SK-N-SH treated with all-trans-retinoic acid at 6 μM for 48 hours (cell line): ENCODE data around the gene LTBP4.

Experiments used
- ATAC-seq: fragments of 200-7000 bp; cut with Tn5 transposase; 3 replicates; pipeline ENCODE4 v1.9.1; 2020; ENCODE audit warnings: mild to moderate bottlenecking, moderate library complexity
- ARNTL ChIP-seq: fragments of 450-650 bp; formaldehyde crosslinking; IDR thresholded peaks from 2 replicates; pipeline ENCODE4 v1.5.0; 2020; ENCODE audit warnings: low read depth, mild to moderate bottlenecking, moderate library complexity, borderline replicate concordance
- CSDC2 ChIP-seq: fragments of 250-450 bp; sonication (Bioruptor Pico); IDR thresholded peaks from 2 replicates; pipeline ENCODE4 v1.5.0; 2020; ENCODE audit warnings: mild to moderate bottlenecking, moderate library complexity
- ESRRG ChIP-seq: fragments of 250-450 bp; sonication (Bioruptor Pico); IDR thresholded peaks from 2 replicates; pipeline ENCODE4 v1.6.1; 2021; ENCODE audit warnings: mild to moderate bottlenecking
- GLIS3 ChIP-seq: fragments of 250-450 bp; sonication (Bioruptor Pico); IDR thresholded peaks from 2 replicates; pipeline ENCODE4 v1.5.0; 2020; ENCODE audit warnings: mild to moderate bottlenecking, moderate library complexity
- ISL1 ChIP-seq: fragments of 250-450 bp; sonication (Bioruptor Pico); IDR thresholded peaks from 2 replicates; pipeline ENCODE4 v2.1.2; 2022; ENCODE audit warnings: mild to moderate bottlenecking, moderate library complexity
- OSR1 ChIP-seq: fragments of 250-450 bp; sonication (Bioruptor Pico); IDR thresholded peaks from 2 replicates; pipeline ENCODE4 v1.8.0; 2022; ENCODE audit warnings: moderate library complexity, mild to moderate bottlenecking, inconsistent platforms
- PPARA ChIP-seq: fragments of 250-450 bp; sonication (Bioruptor Pico); IDR thresholded peaks from 2 replicates; pipeline ENCODE4 v1.5.0; 2020; ENCODE audit warnings: mild to moderate bottlenecking, borderline replicate concordance
- RARB ChIP-seq: fragments of 250-450 bp; sonication (Bioruptor Pico); IDR thresholded peaks from 2 replicates; pipeline ENCODE4 v1.8.0; 2021; ENCODE audit warnings: mild to moderate bottlenecking, moderate library complexity
- TCF4 ChIP-seq: fragments of 250-450 bp; sonication (Bioruptor Pico); IDR thresholded peaks from 2 replicates; pipeline ENCODE4 v1.8.0; 2021; ENCODE audit warnings: mild to moderate bottlenecking, moderate library complexity, borderline replicate concordance
- TOX ChIP-seq: fragments of 250-450 bp; sonication (Bioruptor Pico); IDR thresholded peaks from 2 replicates; pipeline ENCODE4 v1.8.0; 2021; ENCODE audit warnings: mild to moderate bottlenecking, moderate library complexity, borderline replicate concordance
- ZFP30 ChIP-seq: fragments of 450-650 bp; formaldehyde crosslinking; IDR thresholded peaks from 2 replicates; pipeline ENCODE4 v1.5.0; 2022; ENCODE audit warnings: mild to moderate bottlenecking, moderate library complexity
- ZNF565 ChIP-seq: fragments of 450-650 bp; formaldehyde crosslinking; conservative IDR thresholded peaks from 2 replicates; pipeline ENCODE4 v1.5.0; 2020; ENCODE audit warnings: low read depth, mild to moderate bottlenecking, moderate library complexity
- ZNF8 ChIP-seq: fragments of 450-650 bp; formaldehyde crosslinking; IDR thresholded peaks from 2 replicates; pipeline ENCODE4 v1.5.0; 2020; ENCODE audit warnings: mild to moderate bottlenecking, moderate library complexity
- TF ChIP-seq, protein P1 (sequence below): fragments of 250-450 bp; sonication (Bioruptor Pico); IDR thresholded peaks from 2 replicates; pipeline ENCODE4 v1.5.0; 2020; ENCODE audit warnings: mild to moderate bottlenecking, moderate library complexity
- TF ChIP-seq, protein P2 (sequence below): fragments of 250-450 bp; sonication (Bioruptor Pico); IDR thresholded peaks from 2 replicates; pipeline ENCODE4 v1.5.1; 2021; ENCODE audit warnings: mild to moderate bottlenecking, moderate library complexity
- TF ChIP-seq, protein P3 (sequence below): fragments of 250-450 bp; sonication (Bioruptor Pico); IDR thresholded peaks from 2 replicates; pipeline ENCODE4 v1.8.0; 2021; ENCODE audit warnings: low read depth, mild to moderate bottlenecking, moderate library complexity, borderline replicate concordance
- TF ChIP-seq, protein P4 (sequence below): fragments of 250-450 bp; sonication (Bioruptor Pico); IDR thresholded peaks from 2 replicates; pipeline ENCODE4 v1.8.0; 2020; ENCODE audit warnings: mild to moderate bottlenecking, moderate library complexity, borderline replicate concordance

LTBP4 gene

DNA sequence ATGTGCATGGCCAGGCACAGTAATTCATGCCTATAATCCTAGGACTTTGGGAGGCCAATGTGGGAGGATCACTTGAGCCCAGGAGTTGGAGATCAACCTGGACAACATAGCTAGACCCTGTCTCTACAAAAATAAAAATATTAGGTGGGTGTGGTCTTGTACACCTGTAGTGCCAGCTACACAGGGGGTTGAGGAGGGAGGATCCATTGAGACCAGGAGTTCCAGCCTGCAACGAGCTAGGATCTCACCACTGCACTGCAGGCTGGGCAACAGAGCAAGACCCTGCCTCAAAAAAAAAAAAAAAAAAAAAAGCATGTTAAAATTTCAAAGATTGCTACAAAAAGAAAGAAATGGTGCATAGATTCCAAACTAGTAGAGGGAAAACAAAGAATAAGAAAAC is 37.2 kb downstream of the LTBP4 start:
- ATAC-seq = no peak
- no peak for TF ChIP-seq RARB (CRISPR knock-in tag)
- no peak for TF ChIP-seq TCF4
- TF ChIP-seq, protein P1, sequence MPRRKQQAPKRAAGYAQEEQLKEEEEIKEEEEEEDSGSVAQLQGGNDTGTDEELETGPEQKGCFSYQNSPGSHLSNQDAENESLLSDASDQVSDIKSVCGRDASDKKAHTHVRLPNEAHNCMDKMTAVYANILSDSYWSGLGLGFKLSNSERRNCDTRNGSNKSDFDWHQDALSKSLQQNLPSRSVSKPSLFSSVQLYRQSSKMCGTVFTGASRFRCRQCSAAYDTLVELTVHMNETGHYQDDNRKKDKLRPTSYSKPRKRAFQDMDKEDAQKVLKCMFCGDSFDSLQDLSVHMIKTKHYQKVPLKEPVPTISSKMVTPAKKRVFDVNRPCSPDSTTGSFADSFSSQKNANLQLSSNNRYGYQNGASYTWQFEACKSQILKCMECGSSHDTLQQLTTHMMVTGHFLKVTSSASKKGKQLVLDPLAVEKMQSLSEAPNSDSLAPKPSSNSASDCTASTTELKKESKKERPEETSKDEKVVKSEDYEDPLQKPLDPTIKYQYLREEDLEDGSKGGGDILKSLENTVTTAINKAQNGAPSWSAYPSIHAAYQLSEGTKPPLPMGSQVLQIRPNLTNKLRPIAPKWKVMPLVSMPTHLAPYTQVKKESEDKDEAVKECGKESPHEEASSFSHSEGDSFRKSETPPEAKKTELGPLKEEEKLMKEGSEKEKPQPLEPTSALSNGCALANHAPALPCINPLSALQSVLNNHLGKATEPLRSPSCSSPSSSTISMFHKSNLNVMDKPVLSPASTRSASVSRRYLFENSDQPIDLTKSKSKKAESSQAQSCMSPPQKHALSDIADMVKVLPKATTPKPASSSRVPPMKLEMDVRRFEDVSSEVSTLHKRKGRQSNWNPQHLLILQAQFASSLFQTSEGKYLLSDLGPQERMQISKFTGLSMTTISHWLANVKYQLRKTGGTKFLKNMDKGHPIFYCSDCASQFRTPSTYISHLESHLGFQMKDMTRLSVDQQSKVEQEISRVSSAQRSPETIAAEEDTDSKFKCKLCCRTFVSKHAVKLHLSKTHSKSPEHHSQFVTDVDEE (CRISPR knock-in tag) = no peak
- TF ChIP-seq, protein P2, sequence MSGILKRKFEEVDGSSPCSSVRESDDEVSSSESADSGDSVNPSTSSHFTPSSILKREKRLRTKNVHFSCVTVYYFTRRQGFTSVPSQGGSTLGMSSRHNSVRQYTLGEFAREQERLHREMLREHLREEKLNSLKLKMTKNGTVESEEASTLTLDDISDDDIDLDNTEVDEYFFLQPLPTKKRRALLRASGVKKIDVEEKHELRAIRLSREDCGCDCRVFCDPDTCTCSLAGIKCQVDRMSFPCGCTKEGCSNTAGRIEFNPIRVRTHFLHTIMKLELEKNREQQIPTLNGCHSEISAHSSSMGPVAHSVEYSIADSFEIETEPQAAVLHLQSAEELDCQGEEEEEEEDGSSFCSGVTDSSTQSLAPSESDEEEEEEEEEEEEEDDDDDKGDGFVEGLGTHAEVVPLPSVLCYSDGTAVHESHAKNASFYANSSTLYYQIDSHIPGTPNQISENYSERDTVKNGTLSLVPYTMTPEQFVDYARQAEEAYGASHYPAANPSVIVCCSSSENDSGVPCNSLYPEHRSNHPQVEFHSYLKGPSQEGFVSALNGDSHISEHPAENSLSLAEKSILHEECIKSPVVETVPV (CRISPR knock-in tag) = no peak

DNA sequence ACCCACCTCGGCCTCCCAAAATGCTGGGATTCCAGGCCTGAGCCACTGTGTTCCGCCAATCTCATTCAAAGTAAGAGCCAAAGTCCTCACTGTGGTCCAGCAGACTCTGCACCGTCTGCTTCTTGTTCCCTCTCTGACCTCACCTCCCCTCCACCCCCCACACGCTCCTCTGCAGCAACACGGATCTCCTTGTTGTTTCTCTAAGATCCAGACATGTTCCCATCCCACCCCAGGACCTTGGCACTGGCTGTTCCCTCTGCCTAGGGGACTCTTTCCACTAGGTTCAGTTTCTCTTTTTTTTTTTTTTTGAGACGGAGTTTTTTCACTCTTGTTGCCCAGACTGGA is 38.4 kb downstream of the LTBP4 start:
- ATAC-seq = no peak
- TF ChIP-seq OSR1 (CRISPR knock-in tag) = no peak
- no peak for TF ChIP-seq ZNF565
- no peak for TF ChIP-seq ZNF8 (CRISPR knock-in tag)
- TF ChIP-seq ISL1 (CRISPR knock-in tag) = no peak
- no peak for TF ChIP-seq CSDC2 (CRISPR knock-in tag)
- no peak for TF ChIP-seq ZFP30
- no peak for TF ChIP-seq TCF4
- TF ChIP-seq TOX = no peak

DNA sequence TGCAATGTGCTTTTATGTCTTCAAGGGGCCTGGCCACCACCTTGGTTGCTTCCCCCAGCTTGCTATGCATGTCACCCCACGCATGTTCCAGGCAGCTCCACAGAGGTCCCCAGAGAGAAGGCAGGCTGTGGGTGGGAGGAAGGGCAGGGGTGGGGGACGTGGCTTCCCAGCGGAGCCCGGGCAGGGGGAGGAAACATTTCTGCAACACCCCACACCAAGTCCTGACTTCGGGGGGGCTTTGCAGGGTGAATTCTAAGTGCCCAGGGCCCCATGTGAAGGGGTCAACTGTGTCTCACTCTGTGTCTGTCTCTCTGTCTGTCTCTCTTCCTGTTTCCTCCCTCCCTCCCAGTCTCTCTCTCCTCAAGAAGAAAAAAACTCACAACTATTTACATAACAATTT is 39.6 kb downstream of the LTBP4 start:
- TF ChIP-seq, protein P3, sequence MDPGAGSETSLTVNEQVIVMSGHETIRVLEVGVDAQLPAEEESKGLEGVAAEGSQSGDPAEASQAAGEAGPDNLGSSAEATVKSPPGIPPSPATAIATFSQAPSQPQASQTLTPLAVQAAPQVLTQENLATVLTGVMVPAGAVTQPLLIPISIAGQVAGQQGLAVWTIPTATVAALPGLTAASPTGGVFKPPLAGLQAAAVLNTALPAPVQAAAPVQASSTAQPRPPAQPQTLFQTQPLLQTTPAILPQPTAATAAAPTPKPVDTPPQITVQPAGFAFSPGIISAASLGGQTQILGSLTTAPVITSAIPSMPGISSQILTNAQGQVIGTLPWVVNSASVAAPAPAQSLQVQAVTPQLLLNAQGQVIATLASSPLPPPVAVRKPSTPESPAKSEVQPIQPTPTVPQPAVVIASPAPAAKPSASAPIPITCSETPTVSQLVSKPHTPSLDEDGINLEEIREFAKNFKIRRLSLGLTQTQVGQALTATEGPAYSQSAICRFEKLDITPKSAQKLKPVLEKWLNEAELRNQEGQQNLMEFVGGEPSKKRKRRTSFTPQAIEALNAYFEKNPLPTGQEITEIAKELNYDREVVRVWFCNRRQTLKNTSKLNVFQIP (CRISPR knock-in tag) = no peak
- TF ChIP-seq, protein P4, sequence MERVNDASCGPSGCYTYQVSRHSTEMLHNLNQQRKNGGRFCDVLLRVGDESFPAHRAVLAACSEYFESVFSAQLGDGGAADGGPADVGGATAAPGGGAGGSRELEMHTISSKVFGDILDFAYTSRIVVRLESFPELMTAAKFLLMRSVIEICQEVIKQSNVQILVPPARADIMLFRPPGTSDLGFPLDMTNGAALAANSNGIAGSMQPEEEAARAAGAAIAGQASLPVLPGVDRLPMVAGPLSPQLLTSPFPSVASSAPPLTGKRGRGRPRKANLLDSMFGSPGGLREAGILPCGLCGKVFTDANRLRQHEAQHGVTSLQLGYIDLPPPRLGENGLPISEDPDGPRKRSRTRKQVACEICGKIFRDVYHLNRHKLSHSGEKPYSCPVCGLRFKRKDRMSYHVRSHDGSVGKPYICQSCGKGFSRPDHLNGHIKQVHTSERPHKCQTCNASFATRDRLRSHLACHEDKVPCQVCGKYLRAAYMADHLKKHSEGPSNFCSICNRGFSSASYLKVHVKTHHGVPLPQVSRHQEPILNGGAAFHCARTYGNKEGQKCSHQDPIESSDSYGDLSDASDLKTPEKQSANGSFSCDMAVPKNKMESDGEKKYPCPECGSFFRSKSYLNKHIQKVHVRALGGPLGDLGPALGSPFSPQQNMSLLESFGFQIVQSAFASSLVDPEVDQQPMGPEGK (CRISPR knock-in tag) = no peak
- no peak for TF ChIP-seq GLIS3 (CRISPR knock-in tag)
- TF ChIP-seq ESRRG (CRISPR knock-in tag) = no peak
- no peak for TF ChIP-seq OSR1 (CRISPR knock-in tag)
- TF ChIP-seq ZNF565 = no peak
- TF ChIP-seq, protein P1 (CRISPR knock-in tag) = no peak
- TF ChIP-seq, protein P2 (CRISPR knock-in tag) = no peak
- TF ChIP-seq ZFP30 = no peak
- no peak for TF ChIP-seq TOX
- TF ChIP-seq, all 23 proteins: peak for 0
- ATAC-seq = no peak; the same call in 2 of the 3 replicates

DNA sequence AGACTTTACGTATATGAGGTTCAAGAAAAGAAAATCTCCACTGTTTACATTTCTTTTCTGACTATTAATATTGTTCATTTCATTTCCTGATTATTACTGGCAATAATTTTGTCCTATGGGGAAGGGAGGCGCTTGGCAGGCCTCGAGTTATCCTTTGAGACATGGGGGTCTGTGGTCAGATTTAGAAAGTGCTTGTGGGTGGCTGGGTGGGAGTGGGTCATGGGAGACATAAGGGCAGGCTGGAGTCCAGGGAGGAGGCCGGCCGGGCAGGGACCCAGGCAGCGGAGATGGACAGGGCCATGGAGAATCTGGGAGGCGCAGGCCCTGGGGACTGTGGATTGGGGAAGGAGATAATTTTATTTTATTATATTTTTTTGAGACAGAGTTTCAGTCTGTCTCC is 40.1 kb downstream of the LTBP4 start:
- TF ChIP-seq ZFP30 = no peak
- no peak for TF ChIP-seq TOX
- no peak for TF ChIP-seq OSR1 (CRISPR knock-in tag)
- TF ChIP-seq ARNTL (CRISPR knock-in tag) = no peak
- TF ChIP-seq PPARA (CRISPR knock-in tag) = no peak
- TF ChIP-seq, protein P4 (CRISPR knock-in tag) = no peak
- no peak for TF ChIP-seq ZNF565
- no peak for TF ChIP-seq ESRRG (CRISPR knock-in tag)

More for the DNA sequence above, 40.1 kb downstream of the LTBP4 start:
- ATAC-seq = no peak
